PC-3 (cell line): ENCODE data around the gene AHNAK2. TPM values are rescaled to one million over a fixed set of nuclear protein-coding genes. Genes with fewer than 3 reads are reported as not detected.

Source experiments
- ATAC-seq: fragments of 200-7000 bp; cut with Tn5 transposase; 2 replicates; pipeline ENCODE4 v1.9.1; 2020; ENCODE audit warnings: mild to moderate bottlenecking, moderate library complexity
- BruUV-seq: library from RNA; stranded (reverse); fragments of 400-500 nt; replicated peaks from 2 replicates; lab custom pipeline; 2021; lab: Mats Ljungman, UMichigan
- CTCF ChIA-PET: fragments of 300-600 bp; sonication (Branson Sonifier 250); formaldehyde crosslinking; loops from one replicate; lab custom pipeline; 2022; ENCODE audit warnings: antibody characterized with exemption; lab: Charles Lee
- POLR2A ChIA-PET: fragments of 300-600 bp; sonication (Branson Sonifier 250); formaldehyde crosslinking; loops from one replicate; lab custom pipeline; 2022; ENCODE audit warnings: antibody characterized with exemption; ENCODE audit not compliant: unreplicated experiment; lab: Charles Lee
- DNase-seq: peaks from one replicate; pipeline ENCODE4 v3.0.0-alpha.2; 2015
- H2AFZ ChIP-seq: fragments of 300-600 bp; sonication (generic); 2 replicates; pipeline ENCODE4 v1.6.0; 2016; ENCODE audit warnings: antibody characterized with exemption, low read length
- H3F3A ChIP-seq: fragments of 300-600 bp; sonication (generic); one replicate; pipeline ENCODE4 v1.6.0; 2017; ENCODE audit warnings: antibody characterized with exemption, low read length, control low read depth, mild to moderate bottlenecking; ENCODE audit not compliant: unreplicated experiment
- H3K27ac ChIP-seq: fragments of 300-600 bp; sonication (generic); 2 replicates; pipeline ENCODE4 v1.5.1; 2016; ENCODE audit warnings: mild to moderate bottlenecking, low read length
- H3K27me3 ChIP-seq: fragments of 300-600 bp; sonication (generic); 2 replicates; pipeline ENCODE4 v1.6.1; 2016; ENCODE audit warnings: low read length, mixed read lengths
- H3K36me3 ChIP-seq: fragments of 300-600 bp; sonication (generic); 2 replicates; pipeline ENCODE4 v1.6.1; 2016; ENCODE audit warnings: low read depth, mixed run types, low read length, mixed read lengths
- H3K4me1 ChIP-seq: fragments of 300-600 bp; sonication (generic); 2 replicates; pipeline ENCODE4 v1.5.1; 2016; ENCODE audit warnings: low read length; ENCODE audit not compliant: insufficient read depth
- H3K4me2 ChIP-seq: fragments of 300-600 bp; sonication (generic); 2 replicates; pipeline ENCODE4 v1.6.0; 2016; ENCODE audit warnings: low read length
- H3K4me3 ChIP-seq: fragments of 300-600 bp; sonication (generic); 2 replicates; pipeline ENCODE4 v1.5.1; 2016; ENCODE audit warnings: mild to moderate bottlenecking, low read length, mixed read lengths
- H3K79me2 ChIP-seq: fragments of 300-600 bp; sonication (generic); 2 replicates; pipeline ENCODE4 v1.6.1; 2017; ENCODE audit warnings: low read length, mixed read lengths
- H3K9ac ChIP-seq: fragments of 300-600 bp; sonication (generic); 2 replicates; pipeline ENCODE4 v1.6.0; 2016; ENCODE audit warnings: mild to moderate bottlenecking, low read length
- H3K9me2 ChIP-seq: fragments of 300-600 bp; sonication (generic); replicated peaks from 2 replicates; pipeline ENCODE4 v1.6.1; 2016; ENCODE audit warnings: mixed run types, low read length, mixed read lengths
- H3K9me3 ChIP-seq: fragments of 300-600 bp; sonication (generic); 2 replicates; pipeline ENCODE4 v1.6.1; 2016; ENCODE audit warnings: low read length, mixed read lengths
- H4K20me1 ChIP-seq: fragments of 300-600 bp; sonication (generic); 2 replicates; pipeline ENCODE4 v1.6.1; 2016; ENCODE audit warnings: low read length, mixed read lengths
- CTCF ChIP-seq: fragments of 300-600 bp; sonication (generic); conservative IDR thresholded peaks from 2 replicates; pipeline ENCODE4 v1.5.1; 2017; ENCODE audit warnings: antibody characterized with exemption, low read depth, mild to moderate bottlenecking, low read length
- EZH2 ChIP-seq: fragments of 300-600 bp; sonication (generic); IDR thresholded peaks from one replicate; pipeline ENCODE4 v1.6.1; 2017; ENCODE audit warnings: antibody characterized with exemption, mild to moderate bottlenecking, low read length; ENCODE audit not compliant: unreplicated experiment
- EZH2phosphoT487 ChIP-seq: fragments of 300-600 bp; sonication (generic); IDR thresholded peaks from 2 replicates; pipeline ENCODE4 v1.6.1; 2018; ENCODE audit warnings: mild to moderate bottlenecking, antibody characterized with exemption, low read length, borderline replicate concordance
- intact Hi-C: fragments of 100-400 bp; cut with micrococcal nuclease; formaldehyde crosslinking; loops from 2 replicates; pipeline ENCODE4 v1.9.0; 2023
- total RNA-seq: library from RNA; depleted of rRNA; stranded (reverse); fragments of >200 nt; gene quantifications from 2 replicates; pipeline ENCODE4 v1.2.3, GENCODE V29; 2014

The AHNAK2 gene
- total RNA-seq, 1 experiment from 2014 or later: 25.0 TPM

GRCh38 chr14:104971447-104972240 lies 6.5 kb downstream of the AHNAK2 start:
- Histone ChIP-seq H2AFZ (no peak overlapping the region), H3K9me2 (no peaks in the 10 kb centered on the region), H3K27ac (peak overlapping the region; percentile 92), H3K9me3 (no peaks in the 10 kb centered on the region), H3K9ac (peak overlapping the region; percentile 78), H3F3A (no peaks in the 10 kb centered on the region), H3K4me1 (peaks cover 96% of the 10 kb centered on the region), H3K79me2 (peaks cover 30% of the 10 kb centered on the region), H3K4me3 (peak overlapping the region; percentile 35; the same call in 1 of the 2 replicates), H4K20me1 (no peaks in the 10 kb centered on the region), H3K27me3 (no peaks in the 10 kb centered on the region), H3K4me2 (peak overlapping the region; percentile 81), H3K36me3 (no peaks in the 10 kb centered on the region)
- DNase-seq (no peak), ATAC-seq (no peak)
- CTCF ChIA-PET: no interaction called here
- POLR2A ChIA-PET: interaction anchor here (1.5 to 2.5 kb wide), 2 partner anchors 49 to 53 kb away, joined by 8 to 9 read pairs; partner anchors contain the start of gene CDCA4
- TF ChIP-seq CTCF (no peak), EZH2phosphoT487 (no peak), EZH2 (no peak)
- TSS peak; percentile 4 for BruUV-seq
- intact Hi-C loops: loop anchor here (2.0 to 5.0 kb wide), 2 partner anchors 39 to 75 kb away; no protein-coding TSS in a partner anchor

GRCh38 chr14:104970231-104971068 lies 7.7 kb downstream of the AHNAK2 start:
- Histone ChIP-seq H3K27me3 (no peaks in the 10 kb centered on the region), H2AFZ (peak overlapping the region; percentile 31; the same call in 1 of the 2 replicates), H3K27ac (peak overlapping the region; percentile 73), H3F3A (no peaks in the 10 kb centered on the region), H3K4me1 (peaks cover 85% of the 10 kb centered on the region), H3K4me2 (peak overlapping the region; percentile 81), H3K79me2 (peaks cover 22% of the 10 kb centered on the region; the same call in 1 of the 2 replicates), H4K20me1 (no peaks in the 10 kb centered on the region), H3K4me3 (peak overlapping the region; percentile 47; the same call in 1 of the 2 replicates), H3K9me3 (no peaks in the 10 kb centered on the region), H3K9me2 (no peaks in the 10 kb centered on the region), H3K9ac (peak overlapping the region; percentile 47), H3K36me3 (no peaks in the 10 kb centered on the region)
- intact Hi-C loops: loop anchor here (5.0 kb wide), 1 partner anchor 38 kb away; no protein-coding TSS in a partner anchor
- ATAC-seq (peak; percentile 17), DNase-seq (peak; percentile 86)
- no TSS peak for BruUV-seq
- CTCF ChIA-PET: interaction anchor here (0.6 kb wide), 1 partner anchor 218 kb away, joined by 3 read pairs; the partner anchor contains the start of gene SIVA1
- TF ChIP-seq EZH2: no peak
- TF ChIP-seq CTCF: no peak
- TF ChIP-seq EZH2phosphoT487: no peak
- POLR2A ChIA-PET: interaction anchor here (0.5 to 1.5 kb wide), 2 partner anchors 15 to 50 kb away, joined by 9 to 11 read pairs; partner anchors contain the start of gene CDCA4
